NCI-H748 treated with DMSO at 0.1 percent for 48 hours (cell line): ENCODE measurements around the gene HDAC4.
"Not testable (repeated sequence)": the region's sequence is repeated elsewhere in the genome, so short reads cannot be mapped to it uniquely, and the experiment has no call there.

Experiments used
- DNase-seq: peaks from one replicate; lab custom pipeline; 2025; lab: John Stamatoyannopoulos, UW

The HDAC4 gene

DNA sequence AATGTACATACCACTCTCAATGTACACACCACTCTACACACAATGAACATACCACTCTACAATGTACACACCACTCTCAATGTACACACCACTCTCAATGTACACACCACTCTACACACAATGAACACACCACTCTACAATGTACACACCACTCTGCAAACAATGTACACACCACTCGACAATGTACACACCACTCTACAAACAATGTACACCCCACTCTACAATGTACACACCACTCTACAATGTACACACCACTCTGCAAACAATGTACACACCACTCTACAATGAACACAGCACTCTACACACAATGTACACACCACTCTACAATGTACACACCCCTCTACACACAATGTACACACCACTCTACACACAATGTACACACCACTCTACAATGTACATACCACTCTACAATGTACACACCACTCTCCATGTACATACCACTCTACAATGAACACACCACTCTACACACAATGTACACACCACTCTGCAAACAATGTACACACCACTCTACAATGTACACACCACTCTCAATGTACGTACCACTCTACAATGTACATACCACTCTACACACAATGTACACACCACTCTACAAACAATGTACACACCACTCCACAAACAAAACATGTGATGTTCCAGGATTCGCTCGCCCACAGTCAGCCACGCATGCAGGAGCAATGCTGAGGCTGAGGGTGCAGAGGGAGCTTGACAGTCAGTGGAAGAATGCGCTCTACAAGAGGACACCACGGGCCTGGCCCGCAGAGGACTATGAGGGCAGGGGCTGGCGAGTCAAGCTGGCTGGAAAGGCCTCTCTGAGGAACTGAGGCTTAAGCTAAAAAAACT, 118.2 kb downstream of the HDAC4 start:
- DNase-seq = no peak

DNA sequence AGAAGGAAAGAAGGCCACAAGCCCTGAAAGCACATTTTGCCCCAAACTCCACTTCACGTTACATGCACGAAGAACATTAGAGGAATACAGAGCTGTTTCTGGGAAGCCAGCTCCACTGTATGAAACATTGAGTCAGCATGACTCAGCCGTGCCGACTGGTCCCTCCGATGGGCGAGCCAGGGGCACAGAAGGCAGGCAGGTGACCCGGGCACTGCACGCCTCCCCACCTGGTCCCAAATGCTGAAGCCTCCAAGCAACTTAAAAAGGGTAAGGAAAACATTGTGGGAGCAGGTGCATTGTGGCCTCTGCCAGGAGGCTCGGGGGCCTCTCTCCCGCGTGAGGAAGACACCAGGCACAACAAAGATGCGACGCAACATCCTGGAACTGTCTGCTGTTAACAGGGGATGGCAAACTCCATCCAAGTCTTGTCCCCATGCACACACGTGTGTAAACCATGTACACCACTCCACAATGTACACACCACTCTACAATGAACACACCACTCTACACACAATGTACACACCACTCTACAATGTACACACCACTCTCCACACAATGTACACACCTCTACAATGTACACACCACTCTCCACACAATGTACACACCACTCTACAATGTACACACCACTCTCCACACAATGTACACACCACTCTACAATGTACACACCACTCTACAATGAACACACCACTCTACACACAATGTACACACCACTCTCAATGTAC, 120.4 kb downstream of the HDAC4 start:
- DNase-seq = not testable (repeated sequence)

DNA sequence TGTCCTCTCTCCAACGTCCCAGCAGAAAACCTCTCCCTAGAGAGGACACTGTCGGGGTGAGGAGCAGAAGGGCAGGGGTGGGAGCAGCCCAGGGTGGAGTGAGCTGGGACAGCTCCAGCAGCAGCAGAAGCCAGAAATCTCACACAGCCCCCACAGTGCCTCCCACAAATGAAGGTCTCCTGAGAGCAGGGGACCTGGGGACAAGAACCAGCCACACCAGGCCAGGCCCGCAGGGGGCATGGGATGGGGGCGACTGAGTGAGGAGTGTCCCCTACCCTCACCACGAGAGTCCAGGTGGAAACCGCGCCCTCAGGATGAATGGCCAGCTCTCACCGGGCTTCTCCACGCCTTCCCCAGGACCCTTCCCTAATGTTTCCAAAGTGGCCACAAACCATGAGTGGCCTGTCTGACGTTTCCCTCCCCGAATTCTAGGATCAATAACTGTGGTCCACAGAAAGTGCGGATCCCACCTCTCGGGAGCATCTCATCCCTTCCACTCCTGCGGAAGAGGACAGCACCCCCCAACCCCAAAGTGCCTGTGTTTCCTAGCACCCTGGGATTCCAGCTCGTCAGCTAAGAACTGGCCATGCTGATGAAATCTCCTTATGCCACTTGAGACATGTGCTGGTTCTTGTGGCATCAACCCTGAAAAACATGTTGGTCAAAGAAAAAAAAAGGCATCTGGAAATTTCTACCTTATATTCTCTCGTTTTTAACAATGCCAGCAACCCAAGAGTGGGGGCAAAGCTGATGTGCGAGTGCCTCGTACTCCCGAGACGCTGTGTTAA, 121.1 kb downstream of the HDAC4 start:
- DNase-seq = no peak

DNA sequence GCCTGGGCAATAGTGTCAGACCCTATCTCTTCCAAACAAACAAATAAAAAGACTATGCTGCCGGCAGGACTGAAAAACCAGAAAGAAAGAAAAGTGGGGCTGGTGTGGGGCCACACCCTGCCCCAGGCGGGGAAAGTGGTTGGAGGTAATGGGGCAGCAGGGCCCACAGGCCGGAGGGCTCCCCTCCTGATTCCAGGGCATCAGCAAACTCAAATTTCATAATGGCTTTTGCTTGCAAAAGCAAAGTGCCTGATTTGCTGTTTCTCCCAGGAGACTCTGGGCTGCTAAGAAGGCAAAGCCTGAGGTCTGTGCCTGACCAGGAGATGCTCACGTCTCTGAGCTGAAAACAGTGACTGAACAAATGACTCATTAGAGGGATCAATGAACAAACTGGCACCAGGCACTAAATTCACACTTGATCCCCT, 121.9 kb downstream of the HDAC4 start:
- no peak for DNase-seq

DNA sequence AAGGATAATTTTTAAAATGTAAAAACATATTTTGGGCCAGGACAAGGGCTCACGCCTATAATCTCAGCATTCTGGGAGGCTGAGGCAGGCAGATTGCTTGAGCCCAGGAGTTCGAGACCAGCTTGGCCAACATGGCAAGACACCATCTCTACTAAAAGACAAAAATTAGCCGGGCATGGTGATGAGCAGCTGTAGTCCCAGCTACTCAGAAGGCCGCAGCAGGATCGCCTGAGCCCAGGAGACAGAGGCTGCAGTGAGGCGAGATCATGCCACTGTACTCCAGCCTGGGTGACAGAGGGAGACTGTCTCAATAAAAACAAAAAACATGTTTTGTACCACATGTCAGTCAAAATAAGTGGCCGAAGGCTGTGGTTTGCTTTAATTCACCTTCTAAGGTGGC, 122.5 kb downstream of the HDAC4 start:
- no peak for DNase-seq

DNA sequence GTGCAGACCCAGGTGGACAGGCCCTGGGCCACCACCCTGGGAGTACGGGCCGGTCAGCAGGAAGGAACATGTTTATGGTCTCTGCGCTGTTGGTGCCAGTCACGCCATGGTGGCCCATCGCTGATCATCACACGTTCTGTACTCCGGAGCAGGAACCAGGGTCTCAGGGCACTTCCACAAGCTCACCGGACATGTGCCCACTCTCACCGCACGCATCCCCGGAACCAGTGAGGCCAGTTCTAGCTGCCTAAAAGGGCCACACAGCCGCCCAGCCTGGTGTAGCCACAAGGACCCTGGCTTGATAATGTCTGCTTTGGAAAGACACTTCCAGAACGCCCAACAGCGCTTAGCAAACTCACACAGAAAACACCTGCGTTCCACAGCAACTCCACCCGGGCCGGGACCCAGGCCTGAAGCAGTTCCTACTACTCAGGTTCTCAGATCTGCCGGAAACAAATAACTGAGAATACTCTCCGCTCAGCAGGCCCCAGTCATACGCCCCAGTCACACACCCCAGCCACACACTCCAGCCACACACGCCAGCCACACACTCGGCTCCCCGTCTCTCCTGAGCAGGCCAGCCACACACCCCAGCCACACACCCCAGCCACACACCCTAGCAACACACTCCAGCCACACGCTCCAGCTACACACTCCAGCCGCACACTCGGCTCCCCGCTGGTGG, 123.3 kb downstream of the HDAC4 start:
- no peak for DNase-seq

DNA sequence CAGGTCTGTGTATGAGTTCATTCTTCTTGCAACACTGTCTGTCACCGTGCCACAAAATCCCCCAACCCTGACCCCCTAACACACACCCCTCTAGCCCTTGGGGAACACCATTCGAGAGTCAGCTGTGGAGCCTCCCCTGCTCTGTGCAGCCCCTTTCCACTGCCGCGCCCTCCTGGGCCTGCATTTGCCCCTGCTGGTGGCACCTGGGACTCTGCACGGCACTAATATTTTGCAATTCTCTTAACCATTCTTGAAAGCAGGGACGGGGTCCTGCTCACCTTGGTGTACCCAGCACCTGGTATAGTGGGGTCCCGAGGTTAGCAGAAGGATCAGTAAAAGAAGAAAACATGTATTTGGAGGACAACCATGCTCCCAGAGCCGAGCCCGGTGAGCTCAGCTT, 124.0 kb downstream of the HDAC4 start:
- DNase-seq = no peak

DNA sequence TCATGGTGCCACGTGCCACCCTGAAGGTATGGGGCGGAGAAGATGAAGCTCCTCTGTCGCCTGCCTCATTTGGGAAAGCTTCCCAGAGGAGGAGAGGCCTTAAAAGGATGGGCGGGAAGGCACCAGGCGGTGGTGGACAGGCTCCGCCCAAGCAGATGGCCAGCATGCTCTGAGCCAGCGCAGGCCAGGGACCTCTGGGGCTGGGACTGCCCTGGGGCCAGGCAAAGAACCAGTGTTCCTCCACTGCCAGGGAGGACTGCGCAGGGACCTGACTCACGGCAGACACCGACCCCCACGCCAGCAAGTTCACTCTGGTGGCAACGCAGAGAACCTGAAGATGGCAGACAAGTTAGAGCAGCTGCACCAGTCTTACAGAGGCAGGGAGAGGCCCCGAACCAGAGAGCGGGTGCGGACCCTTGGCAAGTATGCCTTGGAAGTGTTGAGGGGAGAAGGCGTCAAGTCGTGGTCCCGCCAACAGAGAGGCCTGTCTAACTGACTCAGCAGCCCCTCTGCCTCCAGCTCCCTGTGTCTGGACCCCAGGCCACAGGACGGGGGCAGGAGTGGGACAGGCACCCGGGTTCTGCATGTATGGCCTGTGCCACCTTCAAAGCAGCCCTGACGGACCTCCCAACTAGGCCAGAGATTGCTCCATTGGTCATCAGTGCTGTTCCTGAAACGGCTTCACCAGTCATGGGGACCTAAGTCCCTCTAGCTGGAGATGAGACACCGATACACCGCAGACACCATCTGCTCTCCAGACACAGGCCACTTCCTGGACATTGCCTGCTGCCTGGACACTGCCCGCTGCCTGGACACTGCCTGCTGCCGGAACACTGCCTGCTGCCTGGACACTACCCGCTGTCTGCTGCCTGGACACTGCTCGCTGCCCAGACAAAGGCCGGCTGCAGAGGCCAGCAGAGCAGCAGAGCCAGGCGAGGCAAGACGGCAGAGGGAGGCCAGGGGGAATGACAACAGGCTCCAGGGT, 124.7 kb downstream of the HDAC4 start:
- DNase-seq = no peak

DNA sequence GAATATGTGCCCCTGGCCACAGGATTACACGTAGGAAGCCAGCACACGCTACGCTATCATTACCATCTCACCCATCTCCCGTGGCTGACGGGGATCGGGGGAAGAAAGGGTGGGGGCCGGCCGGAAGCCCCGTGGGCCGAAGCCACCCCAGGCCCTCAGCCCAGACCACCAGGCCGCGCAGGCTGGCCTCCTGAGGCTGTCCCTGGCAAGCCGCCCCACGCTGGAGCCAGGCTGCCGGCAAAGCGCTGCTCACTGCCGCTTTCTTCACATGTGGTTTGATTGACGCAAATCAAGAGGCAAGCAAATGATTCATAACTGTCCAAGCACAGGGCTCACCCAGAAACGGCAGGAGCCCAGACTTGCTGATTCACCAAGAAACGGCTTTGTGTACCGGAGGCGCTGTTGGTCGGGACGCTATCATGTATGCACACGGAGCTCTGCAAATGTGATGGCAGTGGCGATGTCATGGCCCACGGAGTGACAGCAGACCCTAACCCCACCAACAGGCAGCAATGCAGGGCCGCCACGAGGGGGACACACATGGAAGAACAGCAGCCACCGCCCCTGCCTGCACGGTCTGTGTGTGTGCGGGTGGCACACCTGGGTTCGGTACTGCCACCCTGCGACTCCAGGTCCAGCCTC, 125.7 kb downstream of the HDAC4 start:
- DNase-seq = no peak

DNA sequence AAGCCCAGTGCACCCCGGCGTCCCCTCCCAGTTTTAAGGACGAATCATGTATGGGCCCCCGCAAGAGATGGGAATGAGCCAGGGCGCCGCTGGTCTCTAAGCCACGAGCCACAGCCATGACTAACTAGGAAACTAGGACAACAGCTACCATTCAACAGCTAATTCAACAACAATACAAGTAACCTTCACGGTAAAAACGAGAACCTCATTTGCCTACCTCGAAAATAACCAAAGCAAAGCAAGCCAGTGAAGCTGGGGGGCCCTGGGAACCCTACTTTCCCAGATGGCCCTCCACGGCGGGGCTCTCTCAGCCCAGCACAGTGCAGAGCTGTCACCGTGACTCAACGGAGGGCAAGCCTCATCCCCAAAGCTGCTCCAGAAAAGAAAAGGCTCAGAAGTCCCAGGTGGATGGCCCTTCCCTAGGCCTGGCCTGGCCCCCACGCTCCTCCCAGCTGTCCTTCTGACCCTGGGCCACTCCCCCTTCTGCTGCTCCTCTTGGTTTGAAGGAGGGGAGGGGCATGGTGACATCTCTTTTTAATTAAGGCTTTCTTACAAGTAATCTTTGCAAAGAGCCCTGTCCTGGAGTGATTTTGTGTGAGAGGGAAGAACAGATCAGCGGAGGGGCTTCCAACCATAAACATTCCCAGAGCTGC, 126.3 kb downstream of the HDAC4 start:
- DNase-seq = no peak

DNA sequence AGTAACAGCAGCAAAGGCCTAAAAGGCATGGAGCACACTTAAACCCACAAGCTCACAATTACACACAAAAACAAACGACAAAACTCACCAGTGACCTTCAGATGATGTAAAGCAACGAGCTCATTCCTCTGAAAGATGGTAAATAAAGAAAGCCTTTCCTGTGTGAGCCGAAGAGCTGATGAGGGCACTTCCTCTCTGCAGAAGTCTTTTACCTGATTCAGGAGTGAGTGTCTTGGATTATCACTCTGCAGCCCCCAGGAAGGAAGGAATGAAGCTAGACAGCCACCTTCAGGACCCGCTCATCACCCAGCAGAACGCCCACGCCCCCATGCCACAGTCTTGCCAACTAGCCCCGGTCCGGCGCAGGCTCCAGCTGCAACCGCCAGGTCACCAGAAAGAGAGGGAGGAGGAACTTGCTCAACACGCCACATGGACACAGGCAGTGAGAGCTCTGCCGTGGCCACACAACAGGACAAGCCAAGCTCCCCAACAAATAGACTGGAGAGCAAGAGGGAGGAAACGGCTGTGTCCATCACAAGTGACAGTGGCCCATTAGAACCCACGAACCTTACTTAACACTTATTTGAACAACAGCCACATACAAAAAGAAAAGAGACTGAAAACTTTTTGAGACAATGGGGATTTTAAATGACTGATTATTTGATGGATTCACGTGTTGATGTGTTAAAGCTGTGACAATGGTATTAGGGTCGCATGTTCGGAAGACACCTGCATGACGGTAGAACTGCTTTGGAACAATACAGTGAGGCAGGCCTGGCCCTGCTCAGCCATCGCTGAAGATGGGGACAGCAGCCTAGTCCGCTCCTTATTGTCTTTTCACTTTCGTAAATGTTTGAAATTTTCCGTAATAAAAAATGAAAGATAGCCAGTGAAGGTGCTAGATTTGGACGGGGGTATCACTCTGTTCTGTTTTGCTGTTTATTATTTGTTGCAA, 127.3 kb downstream of the HDAC4 start:
- no peak for DNase-seq

DNA sequence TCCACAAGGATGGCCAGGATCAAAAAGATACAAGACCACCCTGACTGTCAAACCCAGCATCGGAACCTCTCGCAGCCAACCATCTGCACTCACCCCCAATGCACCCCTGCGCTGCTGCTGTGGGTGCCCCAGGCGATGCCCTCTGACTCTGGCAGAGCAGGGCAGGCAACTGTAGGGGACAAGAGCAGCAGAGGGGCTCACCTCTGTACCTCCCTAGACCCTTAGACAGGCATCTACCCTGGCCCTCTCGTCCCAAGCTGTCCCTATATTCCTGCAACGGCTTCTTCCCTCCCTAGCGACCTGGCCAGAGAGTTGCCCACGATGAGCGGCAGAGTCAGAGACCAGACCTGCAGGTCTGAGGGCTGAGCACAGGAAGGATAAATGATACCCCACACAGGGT, 128.2 kb downstream of the HDAC4 start:
- no peak for DNase-seq

DNA sequence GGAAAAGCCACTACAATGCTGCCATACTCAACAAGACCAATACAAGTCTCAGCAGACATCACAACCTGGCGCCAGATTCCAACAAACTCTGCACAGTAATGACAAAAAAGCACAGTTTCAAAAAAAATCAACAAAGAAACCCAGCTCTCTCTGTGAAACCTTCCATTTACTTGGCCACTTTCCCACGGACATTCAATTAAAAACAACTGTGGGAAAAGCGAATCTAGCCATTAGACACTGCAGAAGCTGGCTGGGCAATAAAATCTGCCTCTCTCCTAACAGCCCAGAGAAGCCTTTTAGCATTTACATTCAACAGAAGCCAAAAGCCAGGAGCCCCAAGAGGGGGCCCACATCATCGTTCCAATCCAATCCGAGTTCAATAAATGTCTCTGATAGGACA, 128.9 kb downstream of the HDAC4 start:
- DNase-seq = no peak

DNA sequence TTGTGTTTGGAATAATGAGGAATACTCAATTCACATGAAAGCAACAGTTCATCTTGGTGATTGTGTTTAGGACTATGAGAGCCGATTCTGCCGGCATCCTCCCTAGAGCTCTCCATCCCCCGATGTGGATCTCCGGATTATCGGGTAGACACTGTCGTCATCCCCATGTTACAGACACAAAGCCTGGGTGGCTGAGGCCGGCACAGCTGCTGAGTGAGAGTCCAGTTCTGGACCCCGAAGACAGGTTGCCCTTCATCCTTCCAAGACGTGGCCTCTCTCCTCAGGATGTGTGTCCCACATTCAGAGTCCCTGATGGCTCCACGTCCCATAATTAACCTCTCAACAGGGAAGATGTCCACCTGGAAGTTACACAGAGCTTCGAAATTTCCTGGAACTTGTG, 129.3 kb downstream of the HDAC4 start:
- DNase-seq = no peak

DNA sequence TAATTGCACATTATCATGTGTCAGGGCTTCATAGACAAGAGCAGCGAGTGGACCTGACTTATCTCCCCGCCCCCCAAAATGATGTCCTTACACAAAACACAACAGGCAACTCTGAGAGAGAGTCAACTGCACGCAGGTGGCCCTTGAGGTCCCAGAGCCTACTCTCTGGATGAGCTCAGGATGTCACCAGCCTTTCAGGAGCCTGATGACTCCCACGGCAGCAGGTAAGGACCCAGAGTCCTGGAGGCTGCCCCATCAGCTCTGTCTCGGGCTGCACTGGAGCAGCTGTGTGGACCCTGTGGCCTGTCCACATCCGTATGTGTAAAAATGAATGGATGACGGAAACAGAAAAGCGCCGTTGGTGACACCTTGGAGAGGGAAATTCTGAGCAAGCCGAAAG, 130.9 kb downstream of the HDAC4 start:
- DNase-seq = no peak

DNA sequence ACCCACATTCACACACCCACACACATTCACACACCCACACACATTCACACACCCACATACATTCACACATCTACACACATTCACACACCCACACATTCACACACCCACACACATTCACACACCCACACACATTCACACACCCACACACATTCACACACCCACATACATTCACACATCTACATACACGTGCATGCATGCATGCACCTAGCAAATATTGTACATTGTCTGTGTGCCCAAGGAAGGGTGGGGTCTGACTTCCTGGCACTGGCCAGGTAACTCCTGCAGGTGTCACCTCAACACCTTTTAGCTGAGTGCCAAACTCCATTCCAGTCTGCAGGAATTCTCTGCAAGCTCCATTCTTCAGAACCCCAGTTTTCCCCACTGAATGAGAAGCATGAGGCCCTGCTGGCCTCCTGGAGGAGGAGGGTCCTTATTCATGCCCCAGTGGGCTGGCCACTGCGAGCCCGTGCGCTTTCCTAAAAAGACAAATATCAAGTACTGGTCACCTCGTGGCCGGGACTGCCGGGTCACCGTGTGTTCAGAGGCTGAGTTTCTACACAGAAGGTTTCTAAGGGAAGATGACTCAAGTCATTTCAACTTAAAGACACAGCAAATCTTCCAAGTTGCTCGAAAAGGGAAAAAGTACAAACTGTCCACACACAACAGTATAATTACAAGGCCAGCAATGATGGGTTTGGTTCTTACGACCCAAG, 131.5 kb downstream of the HDAC4 start:
- no peak for DNase-seq

DNA sequence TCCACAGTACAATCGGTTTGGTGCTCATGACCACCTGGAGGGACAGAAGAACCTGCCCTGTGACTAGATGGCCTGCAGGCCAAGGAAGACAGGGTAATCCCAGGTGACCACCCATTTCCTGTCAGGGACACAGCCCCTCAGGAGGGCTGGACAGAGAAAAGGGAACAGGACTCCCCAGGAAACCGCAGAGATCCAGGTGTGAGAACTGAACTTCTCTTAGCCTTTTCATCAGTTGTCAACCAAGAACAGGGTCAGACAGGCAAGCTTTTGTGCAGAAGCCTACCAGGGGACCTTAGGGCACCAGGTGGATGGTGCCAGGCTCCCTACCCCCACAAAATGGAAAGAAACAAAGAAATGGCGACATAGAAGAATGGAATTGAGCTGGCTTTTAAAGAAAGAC, 132.3 kb downstream of the HDAC4 start:
- DNase-seq = no peak

DNA sequence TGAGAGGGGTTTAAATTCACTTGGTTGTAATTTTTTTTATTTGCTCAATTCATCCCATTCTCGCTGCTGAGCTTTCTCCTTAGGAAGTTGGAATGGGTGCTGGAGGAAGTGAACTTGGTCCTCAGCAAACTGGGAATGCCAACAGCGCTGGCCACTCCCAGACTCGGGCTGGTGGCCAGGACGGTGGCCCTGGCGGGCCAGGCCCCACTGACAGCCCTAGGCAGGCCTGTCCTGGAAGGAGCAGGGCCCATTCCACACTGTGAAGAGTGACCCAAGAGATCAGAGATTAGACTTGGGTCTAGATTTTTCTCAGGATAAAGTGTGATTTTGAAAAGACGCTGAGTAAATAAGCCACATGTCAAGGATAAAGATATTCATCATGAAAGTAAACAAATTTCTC, 132.7 kb downstream of the HDAC4 start:
- no peak for DNase-seq
